ENCODE results near the gene EFEMP1. TPM values are rescaled to one million over a fixed set of nuclear protein-coding genes. Genes with fewer than 3 reads are reported as not detected.

Gene EFEMP1
- total RNA-seq, 1 experiment from 2014 or later = 0.08 TPM

- DNase-seq (ENCODE audit: low read depth, low spot score) = no peak
Measured at GRCh38 chr2:55883357-55883756, 40.2 kb downstream of the EFEMP1 start.

GRCh38 chr2:55882954-55883353 is 40.6 kb downstream of the EFEMP1 start:
- in situ Hi-C loops (cut with HindIII; ENCODE audit: low pct_unique_long_range_greater_than_20kb, low sequenced_read_pairs) = no loop called here
- DNase-seq (ENCODE audit: low read depth, low spot score) = no peak

More at GRCh38 chr2:55883357-55883756, 40.2 kb downstream of the EFEMP1 start:
- in situ Hi-C loops (cut with HindIII; ENCODE audit: low pct_unique_long_range_greater_than_20kb, low sequenced_read_pairs) = no loop called here

GRCh38 chr2:55880416-55881143 is 43.0 kb downstream of the EFEMP1 start:
- no peak for DNase-seq (ENCODE audit: low read depth, low spot score)
- in situ Hi-C loops (cut with HindIII; ENCODE audit: low pct_unique_long_range_greater_than_20kb, low sequenced_read_pairs) = no loop called here

GRCh38 chr2:55879976-55880375 is 43.6 kb downstream of the EFEMP1 start:
- in situ Hi-C loops (cut with HindIII; ENCODE audit: low pct_unique_long_range_greater_than_20kb, low sequenced_read_pairs) = no loop called here
- no peak for DNase-seq (ENCODE audit: low read depth, low spot score)

GRCh38 chr2:55877087-55877436 is 46.5 kb downstream of the EFEMP1 start:
- in situ Hi-C loops (cut with HindIII; ENCODE audit: low pct_unique_long_range_greater_than_20kb, low sequenced_read_pairs) = no loop called here
- no peak for DNase-seq (ENCODE audit: low read depth, low spot score)

- DNase-seq (ENCODE audit: low read depth, low spot score) = no peak
- in situ Hi-C loops (cut with HindIII; ENCODE audit: low pct_unique_long_range_greater_than_20kb, low sequenced_read_pairs) = no loop called here
Measured at GRCh38 chr2:55876429-55877086, 47.0 kb downstream of the EFEMP1 start.

GRCh38 chr2:55875434-55876135 is 48.0 kb downstream of the EFEMP1 start:
- in situ Hi-C loops (cut with HindIII; ENCODE audit: low pct_unique_long_range_greater_than_20kb, low sequenced_read_pairs) = no loop called here
- DNase-seq (ENCODE audit: low read depth, low spot score) = no peak

GRCh38 chr2:55874338-55874737 is 49.2 kb downstream of the EFEMP1 start:
- DNase-seq (ENCODE audit: low read depth, low spot score) = no peak
- in situ Hi-C loops (cut with HindIII; ENCODE audit: low pct_unique_long_range_greater_than_20kb, low sequenced_read_pairs) = no loop called here

- no peak for DNase-seq (ENCODE audit: low read depth, low spot score)
- in situ Hi-C loops (cut with HindIII; ENCODE audit: low pct_unique_long_range_greater_than_20kb, low sequenced_read_pairs) = no loop called here
Measured at GRCh38 chr2:55871637-55872036, 51.9 kb downstream of the EFEMP1 start.

- in situ Hi-C loops (cut with HindIII; ENCODE audit: low pct_unique_long_range_greater_than_20kb, low sequenced_read_pairs) = no loop called here
- no peak for DNase-seq (ENCODE audit: low read depth, low spot score)
Measured at GRCh38 chr2:55869637-55870325, 53.8 kb downstream of the EFEMP1 start.

- DNase-seq (ENCODE audit: low read depth, low spot score) = no peak
- in situ Hi-C loops (cut with HindIII; ENCODE audit: low pct_unique_long_range_greater_than_20kb, low sequenced_read_pairs) = no loop called here
Measured at GRCh38 chr2:55865096-55865835, 58.3 kb downstream of the EFEMP1 start.

GRCh38 chr2:55864351-55865084 is 59.1 kb downstream of the EFEMP1 start:
- no peak for DNase-seq (ENCODE audit: low read depth, low spot score)
- in situ Hi-C loops (cut with HindIII; ENCODE audit: low pct_unique_long_range_greater_than_20kb, low sequenced_read_pairs) = no loop called here

GRCh38 chr2:55862673-55863390 is 60.8 kb downstream of the EFEMP1 start:
- in situ Hi-C loops (cut with HindIII; ENCODE audit: low pct_unique_long_range_greater_than_20kb, low sequenced_read_pairs) = no loop called here
- DNase-seq (ENCODE audit: low read depth, low spot score) = peak; percentile 25

GRCh38 chr2:55862246-55862645 is 61.3 kb downstream of the EFEMP1 start:
- in situ Hi-C loops (cut with HindIII; ENCODE audit: low pct_unique_long_range_greater_than_20kb, low sequenced_read_pairs) = no loop called here

GRCh38 chr2:55861733-55862132 is 61.8 kb downstream of the EFEMP1 start:
- DNase-seq (ENCODE audit: low read depth, low spot score) = no peak
- in situ Hi-C loops (cut with HindIII; ENCODE audit: low pct_unique_long_range_greater_than_20kb, low sequenced_read_pairs) = no loop called here

More at GRCh38 chr2:55862246-55862645, 61.3 kb downstream of the EFEMP1 start:
- DNase-seq (ENCODE audit: low read depth, low spot score) = no peak

- no peak for DNase-seq (ENCODE audit: low read depth, low spot score)
- in situ Hi-C loops (cut with HindIII; ENCODE audit: low pct_unique_long_range_greater_than_20kb, low sequenced_read_pairs) = no loop called here
Measured at GRCh38 chr2:55860832-55861231, 62.8 kb downstream of the EFEMP1 start.
